ENCODE data around the gene SYNPR.

DNA sequence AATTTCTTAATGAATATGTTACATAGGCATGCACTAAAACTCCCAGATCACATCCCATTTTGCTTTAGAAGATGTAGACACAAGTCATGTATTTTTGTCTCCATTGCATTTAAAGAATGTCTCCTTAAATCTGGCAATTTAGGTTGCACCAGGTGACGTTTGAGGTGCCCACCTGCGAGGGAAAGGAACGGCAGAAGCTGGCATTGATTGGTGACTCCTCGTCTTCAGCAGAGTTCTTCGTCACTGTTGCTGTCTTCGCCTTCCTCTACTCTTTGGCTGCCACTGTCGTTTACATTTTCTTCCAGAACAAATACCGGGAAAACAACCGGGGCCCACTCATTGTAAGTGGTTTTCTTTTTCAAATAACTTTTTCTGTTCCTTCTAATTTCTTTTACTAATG lies 278.3 kb downstream of the SYNPR start:
- TF ChIP-seq POLR2A (IDR thresholded peaks at IDR 0.05), result no peak
- no peak for TF ChIP-seq CTCF (IDR thresholded peaks at IDR 0.05)

Measured in heart left ventricle (tissue), 13 donors.